ENCODE measurements around the gene PKNOX2. TPM values are rescaled to one million over a fixed set of nuclear protein-coding genes. Genes with fewer than 3 reads are reported as not detected.

The PKNOX2 gene
- total RNA-seq, 6 experiments from 2014 or later: 0.09 to 0.31 (median 0.14) TPM

- no peaks in the 10 kb centered on the region for H3K9me3 ChIP-seq
- ATAC-seq: no peak
- no peak overlapping the region for H3K4me3 ChIP-seq
- H3K27ac ChIP-seq: no peak overlapping the region
- H3K36me3 ChIP-seq: no peaks in the 10 kb centered on the region
- intact Hi-C loops (cut with DNase I): no loop called here
- TF ChIP-seq POLR2A (IDR thresholded peaks at IDR 0.05): no peak
- TF ChIP-seq CTCF (IDR thresholded peaks at IDR 0.05): no peak
- 63% methylated on average over 7 of the region's 8 CpGs for WGBS (ENCODE audit: insufficient coverage, low coverage, low lambda C conversion rate, missing lambda C conversion rate)
- no peak for DNase-seq
- H3K27me3 ChIP-seq: no peaks in the 10 kb centered on the region
- no peaks in the 10 kb centered on the region for H3K4me1 ChIP-seq
Measured at GRCh38 chr11:125233736-125234275, 69.3 kb downstream of the PKNOX2 start.

- Histone ChIP-seq H3K4me1 (no peaks in the 10 kb centered on the region), H3K27ac (no peak overlapping the region), H3K4me3 (no peak overlapping the region), H3K27me3 (no peaks in the 10 kb centered on the region), H3K9me3 (no peaks in the 10 kb centered on the region), H3K36me3 (no peaks in the 10 kb centered on the region)
- DNase-seq (no peak), ATAC-seq (peak in 2 of 4 donors; percentile 44 to 72)
- TF ChIP-seq CTCF (IDR thresholded peaks at IDR 0.05): no peak
- TF ChIP-seq POLR2A (IDR thresholded peaks at IDR 0.05): no peak
- intact Hi-C loops (cut with DNase I): no loop called here
- WGBS (ENCODE audit: insufficient coverage, low coverage, low lambda C conversion rate, missing lambda C conversion rate): 40% methylated on average over 5 of the region's 5 CpGs
Measured at GRCh38 chr11:125235071-125235471, 70.5 kb downstream of the PKNOX2 start.

- WGBS (ENCODE audit: insufficient coverage, low coverage, low lambda C conversion rate, missing lambda C conversion rate): 78% methylated on average over 11 of the region's 24 CpGs
- DNase-seq: no peak
Measured at GRCh38 chr11:125236072-125236825, 71.7 kb downstream of the PKNOX2 start.

More at GRCh38 chr11:125236072-125236825, 71.7 kb downstream of the PKNOX2 start:
- intact Hi-C loops (cut with DNase I): no loop called here
- Histone ChIP-seq H3K4me3 (no peak overlapping the region), H3K36me3 (no peaks in the 10 kb centered on the region), H3K27ac (no peak overlapping the region), H3K27me3 (no peaks in the 10 kb centered on the region), H3K4me1 (no peaks in the 10 kb centered on the region), H3K9me3 (no peaks in the 10 kb centered on the region)
- TF ChIP-seq CTCF (IDR thresholded peaks at IDR 0.05): no peak
- no peak for TF ChIP-seq POLR2A (IDR thresholded peaks at IDR 0.05)
- ATAC-seq: no peak
